HG03575 (cell line): ENCODE results near the gene USP48.

Source experiments
- ATAC-seq: cut with Tn5 transposase; IDR thresholded peaks from one replicate; pipeline ENCODE4 v1.9.1; 2021; ENCODE audit not compliant: unreplicated experiment, insufficient number of reproducible peaks, low FRiP score; ENCODE audit errors: extremely low read depth

Gene USP48

GRCh38 chr1:21716169-21716568, 66.8 kb downstream of the USP48 start:
- ATAC-seq, result no peak

DNA sequence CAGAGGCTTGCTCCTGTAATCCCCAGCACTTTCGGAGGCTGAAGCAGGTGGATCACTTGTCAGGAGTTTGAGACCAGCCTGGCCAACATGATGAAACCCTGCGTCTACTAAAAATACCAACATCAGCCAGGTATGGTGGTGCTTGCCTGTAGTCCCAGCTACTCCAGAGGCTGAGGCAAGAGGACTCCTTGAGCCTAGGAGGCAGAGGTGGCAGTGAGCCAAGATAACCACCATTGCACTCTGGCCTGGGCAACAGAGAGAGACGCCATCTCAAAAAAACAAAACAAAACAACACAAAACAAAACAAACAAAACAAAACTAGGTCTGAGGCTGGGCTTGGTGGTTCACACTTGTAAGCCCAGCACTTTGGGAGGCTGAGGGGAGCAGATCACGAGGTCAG, 75.1 kb downstream of the USP48 start:
- no peak for ATAC-seq

GRCh38 chr1:21707086-21707840, 75.7 kb downstream of the USP48 start:
- ATAC-seq, result no peak

- ATAC-seq, result no peak
These were observed 76.7 kb downstream of the USP48 start for GRCh38 chr1:21706151-21706835.

- no peak for ATAC-seq
These were observed 77.5 kb downstream of the USP48 start for GRCh38 chr1:21705303-21705980.

- ATAC-seq, result no peak
These were observed 78.8 kb downstream of the USP48 start for GRCh38 chr1:21704145-21704544.

- no peak for ATAC-seq
These were observed 79.5 kb downstream of the USP48 start for GRCh38 chr1:21703318-21703963.

DNA sequence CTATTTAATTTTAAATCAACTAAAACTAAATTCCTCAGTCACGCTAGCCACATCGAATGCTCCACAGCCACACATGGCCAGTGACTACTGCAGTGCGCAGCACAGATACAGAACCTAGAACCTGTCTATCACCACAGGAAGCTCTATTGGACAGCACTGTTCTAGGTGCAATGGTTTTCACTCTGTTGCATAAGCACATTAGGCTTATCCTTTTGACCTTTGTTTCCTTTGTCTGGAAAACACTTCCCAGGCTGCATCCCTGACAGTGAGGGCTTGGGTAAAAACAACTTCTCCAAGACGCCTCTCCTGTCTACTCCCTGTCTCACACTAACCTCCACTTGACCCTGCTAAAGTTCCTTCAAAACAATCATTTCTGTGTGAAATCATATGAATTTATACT, 80.2 kb downstream of the USP48 start:
- ATAC-seq, result no peak

- ATAC-seq, result no peak
These were observed 81.5 kb downstream of the USP48 start for GRCh38 chr1:21701401-21701800.

- no peak for ATAC-seq
These were observed 82.9 kb downstream of the USP48 start for GRCh38 chr1:21700094-21700493.

DNA sequence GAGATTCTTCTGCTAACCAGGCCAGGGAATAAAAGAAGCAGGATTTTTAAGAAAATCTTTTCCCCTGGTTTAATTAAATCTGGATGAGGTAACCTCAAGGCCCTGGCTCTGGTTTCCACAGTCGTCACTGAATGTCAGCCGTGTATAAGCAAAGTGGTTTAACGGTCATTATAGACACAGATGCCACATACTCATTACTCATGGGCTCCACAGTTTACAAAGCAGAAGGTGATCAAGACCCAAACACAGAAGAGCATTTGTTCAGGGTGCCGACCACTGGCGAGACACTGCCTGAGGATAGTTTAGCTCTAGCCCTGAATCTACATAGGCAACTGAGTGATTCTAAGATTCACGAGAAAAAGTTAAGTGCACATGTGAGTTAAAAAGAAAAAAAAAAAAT, 86.0 kb downstream of the USP48 start:
- no peak for ATAC-seq

- ATAC-seq, result no peak
These were observed 89.2 kb downstream of the USP48 start for GRCh38 chr1:21693732-21694131.

DNA sequence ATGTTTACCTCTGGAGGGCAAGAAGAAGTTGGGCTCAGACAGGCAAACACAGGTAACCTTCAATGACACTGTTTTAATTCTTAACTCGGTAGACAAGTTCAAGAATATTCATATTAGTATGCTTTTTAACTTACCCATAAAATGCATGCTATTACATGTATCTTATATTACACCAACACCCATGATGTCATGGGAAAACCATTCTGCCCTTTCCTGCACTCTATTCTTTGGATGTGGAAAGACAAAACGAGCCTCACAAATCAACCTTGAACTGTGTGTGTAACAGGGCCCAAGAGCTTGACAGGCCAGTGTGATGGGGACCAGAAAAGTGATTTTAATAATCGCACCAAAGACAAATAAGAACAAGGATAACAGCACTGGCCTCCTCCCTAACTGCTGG, 91.2 kb downstream of the USP48 start:
- ATAC-seq, result no peak

GRCh38 chr1:21689661-21690372, 93.1 kb downstream of the USP48 start:
- no peak for ATAC-seq

DNA sequence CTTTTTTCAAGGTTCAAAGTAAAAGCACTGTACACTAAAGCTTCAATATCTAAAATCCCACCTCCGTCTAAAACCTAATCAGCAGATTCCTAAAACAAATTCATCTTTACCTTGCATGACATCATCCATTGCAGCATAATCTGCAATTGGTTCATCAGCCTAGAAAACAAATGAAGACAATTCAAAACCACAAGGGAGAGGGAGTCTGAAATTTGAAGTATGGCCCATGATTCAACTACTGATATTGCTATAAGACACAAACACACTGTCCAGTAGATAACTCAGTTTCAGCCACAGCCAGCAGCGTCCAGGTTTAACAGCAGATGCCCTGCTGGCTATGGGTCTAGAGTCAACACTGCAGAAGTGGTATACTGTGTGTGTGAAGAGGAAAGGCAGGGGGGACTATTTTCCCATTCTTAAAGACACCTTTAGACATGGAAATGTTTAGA, 95.8 kb downstream of the USP48 start:
- no peak for ATAC-seq

GRCh38 chr1:21685946-21686678, 96.8 kb downstream of the USP48 start:
- no peak for ATAC-seq

GRCh38 chr1:21681426-21681825, 101.5 kb downstream of the USP48 start:
- no peak for ATAC-seq

- no peak for ATAC-seq
These were observed 102.0 kb downstream of the USP48 start for GRCh38 chr1:21680918-21681317.
